Lower lobe of right lung (tissue), 2 donors: Measurements from ENCODE around the gene MPPED2. TPM values are rescaled to one million over a fixed set of nuclear protein-coding genes. Genes with fewer than 3 reads are reported as not detected.

Experiments
- ATAC-seq, 2 donors: fragments of 200-7000 bp; cut with Tn5 transposase; one replicate each; pipeline ENCODE4 v1.9.1; 2020 to 2022; ENCODE audit warnings: mild to moderate bottlenecking in 2 of 2, moderate library complexity in 2 of 2
- DNase-seq: peaks from one replicate; pipeline ENCODE4 v3.0.0-alpha.2; 2020
- H3K27ac ChIP-seq: fragments of 200-600 bp; one replicate; pipeline ENCODE4 v1.8.0; 2022
- H3K27me3 ChIP-seq: fragments of 200-600 bp; one replicate; pipeline ENCODE4 v1.8.0; 2022; ENCODE audit warnings: low read depth
- H3K36me3 ChIP-seq: fragments of 200-600 bp; one replicate; pipeline ENCODE4 v1.8.0; 2022; ENCODE audit warnings: mild to moderate bottlenecking
- H3K4me1 ChIP-seq: fragments of 200-600 bp; one replicate; pipeline ENCODE4 v1.8.0; 2022
- H3K4me3 ChIP-seq: fragments of 200-600 bp; one replicate; pipeline ENCODE4 v1.8.0; 2022; ENCODE audit warnings: mild to moderate bottlenecking
- H3K9me3 ChIP-seq: fragments of 200-600 bp; one replicate; pipeline ENCODE4 v1.8.0; 2022
- CTCF ChIP-seq: fragments of 200-600 bp; IDR thresholded peaks from one replicate; pipeline ENCODE4 v1.8.0; 2022; ENCODE audit warnings: antibody characterized with exemption, mild to moderate bottlenecking
- intact Hi-C: fragments of 100-400 bp; cut with DNase I; formaldehyde crosslinking; loops from one replicate; pipeline ENCODE4 v1.11.0; 2022
- total RNA-seq: library from RNA; stranded (reverse); fragmentation: NEBNext Ultra II Directional; extraction: Animal tissue kit (Norgen Biotek cat#: 25700); gene quantifications from one replicate; pipeline ENCODE4 v1.2.1, GENCODE V29; 2021
- donor health status: DM: no; HTN: yes; CAD: no; lungs with severe emphysema.

The MPPED2 gene
- total RNA-seq, 1 donor from 2014 or later: 1.5 TPM

DNA sequence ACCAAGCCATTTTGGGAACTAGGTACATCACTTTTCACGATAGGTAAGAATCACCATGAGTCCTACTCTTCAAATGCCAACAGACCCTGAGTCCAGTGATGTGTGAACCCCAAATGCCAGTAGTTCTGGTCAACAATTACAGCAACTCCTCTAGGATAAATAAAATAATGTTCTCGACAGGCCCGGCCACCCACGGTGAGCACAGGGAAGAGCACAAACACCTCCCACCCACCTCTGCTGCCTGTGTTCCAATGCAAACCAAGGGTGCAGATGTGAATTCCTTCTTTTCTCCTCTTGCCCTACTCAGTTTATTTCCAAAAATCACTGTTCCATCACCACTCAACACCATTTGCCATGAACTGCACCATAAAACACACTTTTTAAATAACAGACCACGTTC is 33.3 kb downstream of the MPPED2 start:
- no peaks in the 10 kb centered on the region for H3K36me3 ChIP-seq
- H3K27ac ChIP-seq: no peak overlapping the region
- ATAC-seq: no peak
- no peaks in the 10 kb centered on the region for H3K4me1 ChIP-seq
- DNase-seq: no peak
- H3K27me3 ChIP-seq: no peaks in the 10 kb centered on the region
- intact Hi-C loops: no loop called here
- no peak overlapping the region for H3K4me3 ChIP-seq
- TF ChIP-seq CTCF: no peak
- no peaks in the 10 kb centered on the region for H3K9me3 ChIP-seq

- no peaks in the 10 kb centered on the region for H3K27me3 ChIP-seq
- no peak for ATAC-seq
Observed at GRCh38 chr11:30550022-30550542, 36.1 kb downstream of the MPPED2 start.

GRCh38 chr11:30549565-30549964 is 36.6 kb downstream of the MPPED2 start:
- intact Hi-C loops: no loop called here
- Histone ChIP-seq H3K4me1 (no peaks in the 10 kb centered on the region), H3K27ac (no peak overlapping the region), H3K27me3 (no peaks in the 10 kb centered on the region), H3K4me3 (no peak overlapping the region), H3K9me3 (no peaks in the 10 kb centered on the region), H3K36me3 (no peaks in the 10 kb centered on the region)
- TF ChIP-seq CTCF: no peak
- DNase-seq (no peak), ATAC-seq (no peak)

More at GRCh38 chr11:30550022-30550542, 36.1 kb downstream of the MPPED2 start:
- intact Hi-C loops: no loop called here
- no peak overlapping the region for H3K4me3 ChIP-seq
- no peaks in the 10 kb centered on the region for H3K4me1 ChIP-seq
- H3K27ac ChIP-seq: no peak overlapping the region
- no peaks in the 10 kb centered on the region for H3K9me3 ChIP-seq
- TF ChIP-seq CTCF: no peak
- no peaks in the 10 kb centered on the region for H3K36me3 ChIP-seq
- DNase-seq: no peak

DNA sequence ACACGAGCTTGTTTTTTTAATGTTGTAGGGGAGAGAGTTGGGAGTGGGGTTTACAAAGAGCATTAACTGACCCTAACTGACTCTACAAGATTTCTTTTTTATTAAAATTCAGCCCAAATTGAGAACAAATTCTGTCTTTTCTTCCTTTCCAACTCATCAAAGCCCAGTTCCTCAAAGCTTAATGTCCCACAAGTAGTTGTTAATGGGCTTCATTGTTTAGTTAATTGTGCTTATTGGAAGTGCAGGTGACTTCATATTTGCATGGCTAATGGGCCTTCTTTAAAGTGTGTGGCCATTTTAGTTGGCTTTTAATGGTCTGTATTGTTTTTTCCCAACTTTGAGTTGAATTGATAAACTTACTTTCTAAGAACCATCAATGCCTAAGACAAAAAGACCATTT is 39.8 kb downstream of the MPPED2 start:
- Histone ChIP-seq H3K4me1 (no peaks in the 10 kb centered on the region), H3K4me3 (no peak overlapping the region), H3K36me3 (no peaks in the 10 kb centered on the region), H3K27ac (no peak overlapping the region), H3K27me3 (no peaks in the 10 kb centered on the region), H3K9me3 (no peaks in the 10 kb centered on the region)
- no peak for TF ChIP-seq CTCF
- ATAC-seq (no peak), DNase-seq (no peak)
- intact Hi-C loops: no loop called here

DNA sequence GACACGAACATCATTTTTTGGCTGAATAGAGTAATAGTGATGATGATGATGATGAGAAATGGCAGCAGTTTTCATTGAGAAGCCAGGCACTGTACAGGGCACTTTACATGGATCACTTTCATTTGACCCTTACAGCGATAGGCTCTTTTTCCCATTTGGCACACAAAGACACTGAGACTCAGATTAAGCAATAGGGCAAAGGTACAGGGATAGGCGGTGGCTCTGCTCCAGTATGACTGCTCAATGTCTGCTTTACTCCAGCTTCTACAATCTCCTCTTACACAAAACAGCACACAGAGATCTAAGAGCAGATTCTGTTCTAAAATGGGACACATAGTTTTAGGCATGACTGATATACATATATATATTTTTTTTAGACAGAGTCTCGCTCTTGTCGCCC is 40.6 kb downstream of the MPPED2 start:
- no peak for TF ChIP-seq CTCF
- no peaks in the 10 kb centered on the region for H3K4me1 ChIP-seq
- no peaks in the 10 kb centered on the region for H3K9me3 ChIP-seq
- H3K27ac ChIP-seq: no peak overlapping the region
- ATAC-seq: no peak
- intact Hi-C loops: no loop called here
- no peak for DNase-seq
- no peaks in the 10 kb centered on the region for H3K27me3 ChIP-seq
- H3K4me3 ChIP-seq: no peak overlapping the region
- no peaks in the 10 kb centered on the region for H3K36me3 ChIP-seq

- ATAC-seq: no peak
- TF ChIP-seq CTCF: no peak
Observed at GRCh38 chr11:30543066-30543465, 43.1 kb downstream of the MPPED2 start.

More at GRCh38 chr11:30543066-30543465, 43.1 kb downstream of the MPPED2 start:
- Histone ChIP-seq H3K9me3 (no peaks in the 10 kb centered on the region), H3K4me3 (no peak overlapping the region), H3K27ac (no peak overlapping the region), H3K4me1 (no peaks in the 10 kb centered on the region), H3K36me3 (no peaks in the 10 kb centered on the region), H3K27me3 (no peaks in the 10 kb centered on the region)
- intact Hi-C loops: no loop called here
- no peak for DNase-seq
